HL-60 (cell line): ENCODE measurements around the gene SLC35B2.

ENCODE experiments used
- GABPA ChIP-seq: IDR thresholded peaks from 2 replicates; pipeline ENCODE4 v1.6.1; 2012; ENCODE audit warnings: low read depth
- POLR2AphosphoS5 ChIP-seq: IDR thresholded peaks from 2 replicates; pipeline ENCODE4 v1.6.1; 2012; ENCODE audit warnings: low read depth
- TF ChIP-seq, protein P1 (sequence below): IDR thresholded peaks from one replicate; pipeline ENCODE4 v1.5.1; 2011; ENCODE audit warnings: low read length, control low read depth, inconsistent platforms; ENCODE audit not compliant: insufficient read depth
- TF ChIP-seq, protein P2 (sequence below): IDR thresholded peaks from 2 replicates; pipeline ENCODE4 v1.6.1; 2012; ENCODE audit warnings: low read depth; ENCODE audit not compliant: insufficient replicate concordance

DNA sequence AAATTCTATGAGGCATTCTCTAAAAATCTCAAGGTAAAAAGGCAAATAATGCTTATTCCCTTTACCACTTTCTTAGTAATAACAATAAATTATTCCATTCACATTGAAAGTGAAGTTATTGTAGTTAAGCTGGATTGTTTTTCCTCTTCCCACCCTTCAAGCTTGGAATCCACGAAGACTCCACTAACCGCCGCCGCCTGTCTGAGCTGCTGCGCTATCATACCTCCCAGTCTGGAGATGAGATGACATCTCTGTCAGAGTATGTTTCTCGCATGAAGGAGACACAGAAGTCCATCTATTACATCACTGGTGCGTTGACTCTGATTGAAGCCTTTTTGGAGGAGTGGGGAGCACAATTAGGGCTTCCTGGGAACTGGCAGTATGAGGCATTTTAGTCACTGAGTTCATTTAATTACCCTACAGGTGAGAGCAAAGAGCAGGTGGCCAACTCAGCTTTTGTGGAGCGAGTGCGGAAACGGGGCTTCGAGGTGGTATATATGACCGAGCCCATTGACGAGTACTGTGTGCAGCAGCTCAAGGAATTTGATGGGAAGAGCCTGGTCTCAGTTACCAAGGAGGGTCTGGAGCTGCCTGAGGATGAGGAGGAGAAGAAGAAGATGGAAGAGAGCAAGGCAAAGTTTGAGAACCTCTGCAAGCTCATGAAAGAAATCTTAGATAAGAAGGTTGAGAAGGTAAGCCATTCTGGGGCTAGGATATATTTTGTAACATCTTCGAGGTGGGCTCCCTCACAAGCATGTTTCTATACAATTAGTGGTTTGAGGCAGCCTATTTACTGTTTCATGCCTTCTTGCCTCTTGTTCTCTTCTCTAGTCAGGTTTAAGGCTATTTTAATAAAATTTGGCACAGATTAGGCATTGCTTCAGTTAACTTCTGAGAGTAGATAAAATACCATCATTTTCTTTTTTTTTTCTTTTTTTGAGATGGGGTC lies 5.5 kb downstream of the SLC35B2 start:
- TF ChIP-seq, protein P1, sequence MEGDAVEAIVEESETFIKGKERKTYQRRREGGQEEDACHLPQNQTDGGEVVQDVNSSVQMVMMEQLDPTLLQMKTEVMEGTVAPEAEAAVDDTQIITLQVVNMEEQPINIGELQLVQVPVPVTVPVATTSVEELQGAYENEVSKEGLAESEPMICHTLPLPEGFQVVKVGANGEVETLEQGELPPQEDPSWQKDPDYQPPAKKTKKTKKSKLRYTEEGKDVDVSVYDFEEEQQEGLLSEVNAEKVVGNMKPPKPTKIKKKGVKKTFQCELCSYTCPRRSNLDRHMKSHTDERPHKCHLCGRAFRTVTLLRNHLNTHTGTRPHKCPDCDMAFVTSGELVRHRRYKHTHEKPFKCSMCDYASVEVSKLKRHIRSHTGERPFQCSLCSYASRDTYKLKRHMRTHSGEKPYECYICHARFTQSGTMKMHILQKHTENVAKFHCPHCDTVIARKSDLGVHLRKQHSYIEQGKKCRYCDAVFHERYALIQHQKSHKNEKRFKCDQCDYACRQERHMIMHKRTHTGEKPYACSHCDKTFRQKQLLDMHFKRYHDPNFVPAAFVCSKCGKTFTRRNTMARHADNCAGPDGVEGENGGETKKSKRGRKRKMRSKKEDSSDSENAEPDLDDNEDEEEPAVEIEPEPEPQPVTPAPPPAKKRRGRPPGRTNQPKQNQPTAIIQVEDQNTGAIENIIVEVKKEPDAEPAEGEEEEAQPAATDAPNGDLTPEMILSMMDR, result no peak
- no peak for TF ChIP-seq GABPA
- TF ChIP-seq, protein P2, sequence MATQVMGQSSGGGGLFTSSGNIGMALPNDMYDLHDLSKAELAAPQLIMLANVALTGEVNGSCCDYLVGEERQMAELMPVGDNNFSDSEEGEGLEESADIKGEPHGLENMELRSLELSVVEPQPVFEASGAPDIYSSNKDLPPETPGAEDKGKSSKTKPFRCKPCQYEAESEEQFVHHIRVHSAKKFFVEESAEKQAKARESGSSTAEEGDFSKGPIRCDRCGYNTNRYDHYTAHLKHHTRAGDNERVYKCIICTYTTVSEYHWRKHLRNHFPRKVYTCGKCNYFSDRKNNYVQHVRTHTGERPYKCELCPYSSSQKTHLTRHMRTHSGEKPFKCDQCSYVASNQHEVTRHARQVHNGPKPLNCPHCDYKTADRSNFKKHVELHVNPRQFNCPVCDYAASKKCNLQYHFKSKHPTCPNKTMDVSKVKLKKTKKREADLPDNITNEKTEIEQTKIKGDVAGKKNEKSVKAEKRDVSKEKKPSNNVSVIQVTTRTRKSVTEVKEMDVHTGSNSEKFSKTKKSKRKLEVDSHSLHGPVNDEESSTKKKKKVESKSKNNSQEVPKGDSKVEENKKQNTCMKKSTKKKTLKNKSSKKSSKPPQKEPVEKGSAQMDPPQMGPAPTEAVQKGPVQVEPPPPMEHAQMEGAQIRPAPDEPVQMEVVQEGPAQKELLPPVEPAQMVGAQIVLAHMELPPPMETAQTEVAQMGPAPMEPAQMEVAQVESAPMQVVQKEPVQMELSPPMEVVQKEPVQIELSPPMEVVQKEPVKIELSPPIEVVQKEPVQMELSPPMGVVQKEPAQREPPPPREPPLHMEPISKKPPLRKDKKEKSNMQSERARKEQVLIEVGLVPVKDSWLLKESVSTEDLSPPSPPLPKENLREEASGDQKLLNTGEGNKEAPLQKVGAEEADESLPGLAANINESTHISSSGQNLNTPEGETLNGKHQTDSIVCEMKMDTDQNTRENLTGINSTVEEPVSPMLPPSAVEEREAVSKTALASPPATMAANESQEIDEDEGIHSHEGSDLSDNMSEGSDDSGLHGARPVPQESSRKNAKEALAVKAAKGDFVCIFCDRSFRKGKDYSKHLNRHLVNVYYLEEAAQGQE, result no peak
- TF ChIP-seq POLR2AphosphoS5, result no peak
